ENCODE data around the gene SLAMF1.

DNA sequence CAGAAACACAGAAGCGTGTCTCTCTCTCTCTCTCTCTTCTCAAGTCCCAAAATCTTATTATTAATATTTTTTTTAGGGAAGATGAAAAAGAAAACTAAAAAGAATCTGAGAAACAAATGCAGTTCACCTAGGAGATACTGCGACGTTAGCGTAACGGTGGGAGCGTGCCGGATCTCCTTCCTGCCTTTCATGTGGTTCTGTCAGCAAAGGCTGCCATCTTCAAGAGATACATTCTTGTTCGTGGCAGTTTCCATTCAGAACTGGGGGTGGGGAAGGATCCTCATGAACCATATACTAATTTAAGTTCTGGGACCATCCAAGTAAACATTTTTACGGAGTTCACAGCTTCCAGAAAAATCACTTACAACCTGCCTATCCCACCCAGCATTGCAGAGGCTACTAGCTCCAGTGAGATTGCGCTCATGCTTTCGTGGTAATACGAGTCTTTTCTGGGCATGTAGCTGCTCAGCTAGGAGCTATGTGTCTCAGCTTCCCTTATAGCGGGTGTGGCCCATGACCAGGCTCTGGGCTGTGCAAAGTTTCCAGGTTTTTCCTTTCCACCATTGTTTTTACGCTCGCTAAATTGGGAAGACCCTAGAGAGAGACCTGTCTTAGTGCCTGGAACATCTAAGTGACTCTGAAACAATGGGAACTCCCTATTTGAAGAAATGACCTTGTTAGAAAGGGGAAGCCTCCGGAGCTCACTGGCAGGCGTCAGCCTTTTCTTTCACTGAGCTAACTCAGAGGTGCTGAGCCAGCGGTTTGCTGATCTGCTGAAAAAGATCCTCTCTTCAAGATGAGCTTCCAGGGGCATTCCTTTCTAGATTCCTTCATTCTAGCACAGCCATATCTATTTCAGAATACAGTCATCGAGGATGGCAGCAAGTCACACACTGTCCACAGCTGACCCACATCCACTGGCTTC, 17.3 kb downstream of the SLAMF1 start:
- TF ChIP-seq YY1 (IDR thresholded peaks at IDR 0.05; ENCODE audit: insufficient read depth, insufficient read length) (no peak), ZNF274 (IDR thresholded peaks at IDR 0.05; ENCODE audit: low read depth, low read length) (no peak)

All from NT2/D1 (cell line).